Right lobe of liver (tissue), 4 donors: ENCODE measurements around the gene EPS8L1.

ENCODE experiments used
- POLR2A ChIP-seq: fragments of 450-650 bp; IDR thresholded peaks from one replicate; pipeline ENCODE4 v1.6.1; 2017; ENCODE audit warnings: antibody characterized with exemption, mild to moderate bottlenecking
- TF ChIP-seq, protein P1 (sequence below), 4 donors: fragments of 200-600 bp in 3 of 4; fragments of 450-650 bp in 1 of 4; IDR thresholded peaks; one replicate each; pipeline versions ENCODE4 v1.5.1 to v1.8.0; 2016 to 2022; ENCODE audit warnings: antibody characterized with exemption in 4 of 4, mild to moderate bottlenecking in 2 of 4
- donor health status: DM: no; HTN: no; CAD: no.
- donor health status: DM: no; HTN: no; CAD: no.
- donor health status: DM: no; HTN: yes; CAD: no.

DNA sequence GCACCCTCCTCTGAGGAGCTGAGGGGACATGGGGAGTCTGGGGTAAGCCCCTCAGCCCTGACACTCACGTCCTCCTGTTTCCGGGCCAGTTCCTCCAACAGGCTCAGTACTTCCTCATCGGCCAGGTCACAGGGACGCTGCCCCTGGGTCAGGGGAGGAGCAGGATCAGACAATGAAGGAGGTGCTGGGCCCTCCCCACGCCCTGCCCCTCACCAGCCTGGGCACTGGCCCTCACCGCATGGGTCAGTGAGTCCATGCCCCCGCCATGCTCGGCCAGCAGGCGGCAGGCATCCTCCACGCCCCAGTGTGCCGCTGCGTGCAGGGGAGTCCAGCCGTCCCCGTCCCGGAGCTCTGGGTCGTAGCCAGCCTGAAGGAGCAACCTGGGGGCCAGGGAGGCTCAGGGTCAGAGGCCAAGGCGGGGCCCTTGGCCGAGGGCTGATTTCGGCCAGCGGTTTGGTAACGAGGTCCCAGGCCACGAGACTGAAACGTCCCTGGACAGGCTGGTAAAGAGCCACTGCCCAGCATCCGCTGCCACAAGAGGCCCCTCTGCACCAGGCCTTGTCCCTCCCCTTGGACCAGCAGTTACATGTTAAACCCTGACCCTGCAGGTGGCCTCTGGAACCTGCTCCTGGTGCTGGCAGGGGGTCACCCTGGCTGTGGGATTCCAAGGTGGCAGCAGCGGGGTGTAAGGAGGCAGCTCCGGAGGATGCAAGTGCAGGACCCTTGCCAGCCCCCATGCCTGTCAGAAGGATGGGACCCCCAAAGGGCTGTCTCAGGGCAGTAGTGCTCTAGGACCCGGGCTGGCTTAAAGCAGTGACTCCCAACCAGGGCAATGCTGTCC, 23.3 kb downstream of the EPS8L1 start:
- TF ChIP-seq, protein P1, sequence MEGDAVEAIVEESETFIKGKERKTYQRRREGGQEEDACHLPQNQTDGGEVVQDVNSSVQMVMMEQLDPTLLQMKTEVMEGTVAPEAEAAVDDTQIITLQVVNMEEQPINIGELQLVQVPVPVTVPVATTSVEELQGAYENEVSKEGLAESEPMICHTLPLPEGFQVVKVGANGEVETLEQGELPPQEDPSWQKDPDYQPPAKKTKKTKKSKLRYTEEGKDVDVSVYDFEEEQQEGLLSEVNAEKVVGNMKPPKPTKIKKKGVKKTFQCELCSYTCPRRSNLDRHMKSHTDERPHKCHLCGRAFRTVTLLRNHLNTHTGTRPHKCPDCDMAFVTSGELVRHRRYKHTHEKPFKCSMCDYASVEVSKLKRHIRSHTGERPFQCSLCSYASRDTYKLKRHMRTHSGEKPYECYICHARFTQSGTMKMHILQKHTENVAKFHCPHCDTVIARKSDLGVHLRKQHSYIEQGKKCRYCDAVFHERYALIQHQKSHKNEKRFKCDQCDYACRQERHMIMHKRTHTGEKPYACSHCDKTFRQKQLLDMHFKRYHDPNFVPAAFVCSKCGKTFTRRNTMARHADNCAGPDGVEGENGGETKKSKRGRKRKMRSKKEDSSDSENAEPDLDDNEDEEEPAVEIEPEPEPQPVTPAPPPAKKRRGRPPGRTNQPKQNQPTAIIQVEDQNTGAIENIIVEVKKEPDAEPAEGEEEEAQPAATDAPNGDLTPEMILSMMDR (IDR thresholded peaks at IDR 0.05) = no peak
- TF ChIP-seq POLR2A = no peak
